Thyroid gland (tissue), 4 donors: Measurements from ENCODE around the gene ANTXR2.

Experiments
- CTCF ChIP-seq, 6 experiments: fragments of 200-600 bp in 3 of 6; fragments of 450-650 bp in 3 of 6; sonication (generic) in 3 of 6; IDR thresholded peaks; one replicate each; pipeline ENCODE4 v1.5.1; 2016 to 2019; ENCODE audit warnings: antibody characterized with exemption in 6 of 6, mild to moderate bottlenecking in 2 of 6, inconsistent platforms in 1 of 6, moderate library complexity in 1 of 6
- POLR2A ChIP-seq, 2 donors: fragments of 450-650 bp; IDR thresholded peaks; one replicate each; pipeline ENCODE4 v1.6.1; 2017; ENCODE audit warnings: antibody characterized with exemption in 2 of 2, mild to moderate bottlenecking in 2 of 2, moderate library complexity in 1 of 2

GRCh38 chr4:80008351-80008750, 64.7 kb downstream of the ANTXR2 start:
- TF ChIP-seq CTCF (IDR thresholded peaks at IDR 0.05) (no peak), POLR2A (IDR thresholded peaks at IDR 0.05) (no peak)
